SK-N-SH (cell line): ENCODE measurements around the gene FNDC11. TPM values are rescaled to one million over a fixed set of nuclear protein-coding genes. Genes with fewer than 3 reads are reported as not detected.

ENCODE experiments used
- CTCF ChIA-PET: fragments of 300-600, 350-600 bp; formaldehyde crosslinking; extraction: SDS; loops from one replicate; lab custom pipeline; 2021; lab: Yijun Ruan, JAX
- POLR2A ChIA-PET: fragments of 350-600 bp; sonication (Branson Sonifier 250); formaldehyde crosslinking; extraction: SDS; loops from one replicate; lab custom pipeline; 2020; ENCODE audit warnings: antibody characterized with exemption, inconsistent platforms; lab: Yijun Ruan, JAX
- DNase-seq: peaks from one replicate; pipeline ENCODE4 v3.0.0; 2012
- H2AFZ ChIP-seq: fragments of 200-600 bp; sonication (generic); 2 replicates; pipeline ENCODE4 v1.8.1; 2016; ENCODE audit warnings: antibody characterized with exemption, mild to moderate bottlenecking, low read depth
- H3F3A ChIP-seq: fragments of 200-600 bp; sonication (generic); replicated peaks from 2 replicates; pipeline ENCODE3; 2016; ENCODE audit warnings: antibody characterized with exemption, mild to moderate bottlenecking; ENCODE audit not compliant: insufficient read depth
- H3K27ac ChIP-seq, 2 experiments: fragments of 200-500 bp in 1 of 2; fragments of 200-600 bp in 1 of 2; sonication (Bioruptor generic) in 1 of 2; sonication (generic), shearing (Covaris generic) in 1 of 2; 2 replicates each; pipeline versions ENCODE4 v1.5.1 to v1.6.1; 2014 to 2016; ENCODE audit warnings: low read depth in 2 of 2, inconsistent platforms in 1 of 2, low read length in 1 of 2, mild to moderate bottlenecking in 1 of 2, mixed read lengths in 1 of 2
- H3K27me3 ChIP-seq: fragments of 200-600 bp; sonication (generic), shearing (Covaris generic); 2 replicates; pipeline ENCODE4 v1.6.1; 2016; ENCODE audit warnings: mixed run types; ENCODE audit not compliant: insufficient read depth
- H3K36me3 ChIP-seq, 2 experiments: fragments of 200-500 bp in 1 of 2; fragments of 200-600 bp in 1 of 2; sonication (Bioruptor generic) in 1 of 2; sonication (generic) in 1 of 2; replicated peaks in 1 of 2; 2 replicates each; pipeline versions ENCODE3 to v1.5.1; 2014 to 2016; ENCODE audit warnings: low read length in 1 of 2, mild to moderate bottlenecking in 1 of 2; ENCODE audit not compliant: insufficient read depth in 2 of 2, control insufficient read depth in 1 of 2
- H3K4me1 ChIP-seq, 2 experiments: fragments of 200-500 bp in 1 of 2; fragments of 200-600 bp in 1 of 2; sonication (Bioruptor generic) in 1 of 2; sonication (generic), shearing (Covaris generic) in 1 of 2; 2 replicates each; pipeline versions ENCODE4 v1.5.1 to v1.6.1; 2014 to 2016; ENCODE audit warnings: low read depth in 1 of 2, low read length in 1 of 2, mixed run types in 1 of 2; ENCODE audit not compliant: insufficient read depth in 2 of 2, control insufficient read depth in 1 of 2
- H3K4me2 ChIP-seq: fragments of 200-600 bp; sonication (generic), shearing (Covaris generic); 2 replicates; pipeline ENCODE4 v1.6.1; 2017; ENCODE audit warnings: mixed run types
- H3K4me3 ChIP-seq, 2 experiments: fragments of 200-500 bp in 1 of 2; fragments of 200-600 bp in 1 of 2; sonication (Bioruptor generic) in 1 of 2; sonication (generic), shearing (Covaris generic) in 1 of 2; 2 replicates each; pipeline versions ENCODE4 v1.5.1 to v1.8.1; 2014 to 2016; ENCODE audit warnings: low read depth in 2 of 2, inconsistent platforms in 1 of 2, low read length in 1 of 2, mild to moderate bottlenecking in 1 of 2, mixed read lengths in 1 of 2, moderate library complexity in 1 of 2
- H3K79me2 ChIP-seq: fragments of 200-600 bp; sonication (generic); 2 replicates; pipeline ENCODE4 v1.8.1; 2017; ENCODE audit warnings: mild to moderate bottlenecking; ENCODE audit not compliant: insufficient read depth
- H3K9ac ChIP-seq: fragments of 200-600 bp; sonication (generic); 2 replicates; pipeline ENCODE4 v1.6.1; 2017; ENCODE audit warnings: mixed run types
- H3K9me2 ChIP-seq: fragments of 200-600 bp; sonication (generic); 2 replicates; pipeline ENCODE4 v1.6.1; 2017; ENCODE audit warnings: mixed run types
- H3K9me3 ChIP-seq: fragments of 200-600 bp; sonication (generic); 2 replicates; pipeline ENCODE4 v1.6.1; 2017; ENCODE audit warnings: mixed run types, mild to moderate bottlenecking, moderate library complexity
- H4K20me1 ChIP-seq: fragments of 200-600 bp; sonication (generic); 2 replicates; pipeline ENCODE4 v1.6.1; 2017; ENCODE audit warnings: mild to moderate bottlenecking, mixed run types; ENCODE audit not compliant: insufficient read depth
- CHD2 ChIP-seq: fragments of 150-350 bp; IDR thresholded peaks from 2 replicates; pipeline ENCODE4 v1.6.1; 2018; ENCODE audit warnings: low read length; ENCODE audit not compliant: partially characterized antibody
- ELF1 ChIP-seq: IDR thresholded peaks from 2 replicates; pipeline ENCODE4 v1.4.0; 2012
- EZH2phosphoT487 ChIP-seq: fragments of 200-600 bp; sonication (generic); IDR thresholded peaks from 2 replicates; pipeline ENCODE4 v1.6.1; 2017; ENCODE audit warnings: low read depth, mixed run types, mild to moderate bottlenecking, antibody characterized with exemption, moderate library complexity, borderline replicate concordance
- GABPA ChIP-seq: IDR thresholded peaks from 2 replicates; pipeline ENCODE4 v1.4.0; 2012; ENCODE audit warnings: low read depth, mild to moderate bottlenecking
- JUND ChIP-seq: IDR thresholded peaks from 2 replicates; pipeline ENCODE4 v1.4.0; 2012
- MEF2A ChIP-seq: IDR thresholded peaks from 2 replicates; pipeline ENCODE4 v1.4.0; 2012; ENCODE audit warnings: low read depth, borderline replicate concordance
- NFIC ChIP-seq: IDR thresholded peaks from 2 replicates; pipeline ENCODE4 v1.4.0; 2012; ENCODE audit warnings: borderline replicate concordance
- NRF1 ChIP-seq: IDR thresholded peaks from 2 replicates; pipeline ENCODE4 v1.6.1; 2012; ENCODE audit warnings: low read depth, mild to moderate bottlenecking, low read length
- RFX5 ChIP-seq: IDR thresholded peaks from 2 replicates; pipeline ENCODE4 v1.6.1; 2012; ENCODE audit warnings: mild to moderate bottlenecking, improper control_type of control experiment, low read length
- RXRA ChIP-seq: IDR thresholded peaks from 2 replicates; pipeline ENCODE4 v1.4.0; 2012; ENCODE audit warnings: low read depth, mild to moderate bottlenecking, borderline replicate concordance
- TAF1 ChIP-seq: IDR thresholded peaks from 2 replicates; pipeline ENCODE4 v1.6.1; 2012; ENCODE audit warnings: low read depth, mild to moderate bottlenecking, low read length, moderate library complexity, borderline replicate concordance
- WGBS: methylation state at CpG from one replicate; pipeline ENCODE4 v1.1.6; 2017; ENCODE audit warnings: low lambda C conversion rate; 5-methylcytosine and 5-hydroxymethylcytosine counted together
- polyA plus RNA-seq, 3 experiments: library from polyadenylated mRNA; depleted of rRNA; stranded (reverse); fragments of >200 nt; gene quantifications; 2 replicates each; pipeline ENCODE4 v1.2.3, GENCODE V29; 2012
- TF ChIP-seq, protein P1 (sequence below): fragments of 200-600 bp; sonication (generic); IDR thresholded peaks from 2 replicates; pipeline ENCODE4 v1.6.1; 2017; ENCODE audit warnings: antibody characterized with exemption, mild to moderate bottlenecking, moderate library complexity
- TF ChIP-seq, protein P2 (sequence below): fragments of 150-350 bp; IDR thresholded peaks from 2 replicates; pipeline ENCODE4 v1.6.1; 2017; ENCODE audit warnings: antibody characterized with exemption, low read length, low read depth, borderline replicate concordance
- TF ChIP-seq, protein P3 (sequence below): IDR thresholded peaks from 2 replicates; pipeline ENCODE4; 2012
- TF ChIP-seq, protein P4 (sequence below): fragments of 150-350 bp; IDR thresholded peaks from 2 replicates; pipeline ENCODE4 v1.6.1; 2016; ENCODE audit warnings: mild to moderate bottlenecking, low read depth, low read length

Gene FNDC11
- polyA plus RNA-seq, 1 of the 3 experiments (the other 2 are of a cell fraction): 5.5 TPM

DNA sequence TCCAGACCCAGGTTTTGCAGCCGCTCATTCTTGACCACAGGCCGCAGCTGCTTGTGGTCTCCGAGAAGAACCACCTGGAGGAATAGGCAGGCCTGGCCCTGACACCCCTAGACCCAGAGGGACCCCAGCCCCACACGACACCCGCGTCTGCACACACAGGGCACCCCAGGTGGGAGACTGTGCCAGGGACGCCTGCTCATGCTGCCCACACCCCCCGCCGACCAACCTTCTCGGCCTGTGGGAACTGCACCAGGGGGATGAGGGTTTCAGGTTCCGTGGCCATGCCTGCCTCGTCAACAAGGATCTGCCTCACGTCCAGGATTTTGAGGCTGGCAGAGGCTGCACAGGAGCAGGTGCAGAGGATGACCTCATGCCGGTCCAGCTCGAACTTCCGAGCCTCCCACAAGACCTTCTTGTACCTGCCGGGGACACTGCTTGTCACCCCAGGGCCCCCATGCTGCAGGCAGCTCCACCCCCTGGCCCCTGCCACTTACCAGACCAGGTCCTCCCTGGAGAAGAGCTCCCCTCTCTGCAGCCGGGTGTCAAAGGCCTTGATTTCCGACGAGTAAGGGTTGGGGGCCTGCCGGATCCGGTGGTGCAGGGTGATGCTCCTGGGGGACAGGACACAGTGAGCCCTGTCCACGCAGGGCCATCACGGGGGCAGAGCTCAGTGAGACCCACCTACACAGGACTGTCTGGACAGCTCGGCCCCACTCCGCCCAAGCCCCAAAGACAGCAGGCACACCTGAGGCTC is 7.1 kb downstream of the FNDC11 start:
- 89% methylated on average over 5 of the region's 26 CpGs for WGBS
- Histone ChIP-seq H3K9me3 (no peaks in the 10 kb centered on the region), H3F3A (no peaks in the 10 kb centered on the region), H3K4me1 (no peaks in the 10 kb centered on the region), H3K9me2 (no peaks in the 10 kb centered on the region), H2AFZ (no peak overlapping the region), H3K36me3 (peaks cover 0 to 30% of the 10 kb centered on the region in 2 experiments), H3K27ac (no peak overlapping the region)
- POLR2A ChIA-PET: interaction anchor here (0.6 kb wide), 1 partner anchor 54 kb away, joined by 6 read pairs; no protein-coding TSS in a partner anchor
- CTCF ChIA-PET: interaction anchor here (2.2 to 2.5 kb wide), 2 partner anchors 23 to 214 kb away, joined by 5 to 10 read pairs; partner anchors contain the start of gene PTK6
- TF ChIP-seq ELF1 (no peak), NFIC (no peak), EZH2phosphoT487 (no peak), TAF1 (no peak), CHD2 (no peak), GABPA (no peak), NRF1 (no peak), RFX5 (no peak), RXRA (no peak), MEF2A (no peak)
- TF ChIP-seq, protein P1, sequence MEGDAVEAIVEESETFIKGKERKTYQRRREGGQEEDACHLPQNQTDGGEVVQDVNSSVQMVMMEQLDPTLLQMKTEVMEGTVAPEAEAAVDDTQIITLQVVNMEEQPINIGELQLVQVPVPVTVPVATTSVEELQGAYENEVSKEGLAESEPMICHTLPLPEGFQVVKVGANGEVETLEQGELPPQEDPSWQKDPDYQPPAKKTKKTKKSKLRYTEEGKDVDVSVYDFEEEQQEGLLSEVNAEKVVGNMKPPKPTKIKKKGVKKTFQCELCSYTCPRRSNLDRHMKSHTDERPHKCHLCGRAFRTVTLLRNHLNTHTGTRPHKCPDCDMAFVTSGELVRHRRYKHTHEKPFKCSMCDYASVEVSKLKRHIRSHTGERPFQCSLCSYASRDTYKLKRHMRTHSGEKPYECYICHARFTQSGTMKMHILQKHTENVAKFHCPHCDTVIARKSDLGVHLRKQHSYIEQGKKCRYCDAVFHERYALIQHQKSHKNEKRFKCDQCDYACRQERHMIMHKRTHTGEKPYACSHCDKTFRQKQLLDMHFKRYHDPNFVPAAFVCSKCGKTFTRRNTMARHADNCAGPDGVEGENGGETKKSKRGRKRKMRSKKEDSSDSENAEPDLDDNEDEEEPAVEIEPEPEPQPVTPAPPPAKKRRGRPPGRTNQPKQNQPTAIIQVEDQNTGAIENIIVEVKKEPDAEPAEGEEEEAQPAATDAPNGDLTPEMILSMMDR: no peak
- TF ChIP-seq, protein P2, sequence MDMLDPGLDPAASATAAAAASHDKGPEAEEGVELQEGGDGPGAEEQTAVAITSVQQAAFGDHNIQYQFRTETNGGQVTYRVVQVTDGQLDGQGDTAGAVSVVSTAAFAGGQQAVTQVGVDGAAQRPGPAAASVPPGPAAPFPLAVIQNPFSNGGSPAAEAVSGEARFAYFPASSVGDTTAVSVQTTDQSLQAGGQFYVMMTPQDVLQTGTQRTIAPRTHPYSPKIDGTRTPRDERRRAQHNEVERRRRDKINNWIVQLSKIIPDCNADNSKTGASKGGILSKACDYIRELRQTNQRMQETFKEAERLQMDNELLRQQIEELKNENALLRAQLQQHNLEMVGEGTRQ: no peak
- TF ChIP-seq, all 33 proteins: peak for 0
- no peaks in the 10 kb centered on the region for H3K79me2 ChIP-seq
- no peaks in the 10 kb centered on the region for H3K27me3 ChIP-seq
- DNase-seq: no peak
- no peak overlapping the region for H3K4me2 ChIP-seq
- H3K9ac ChIP-seq: no peak overlapping the region
- no peaks in the 10 kb centered on the region for H4K20me1 ChIP-seq
- no peak overlapping the region for H3K4me3 ChIP-seq

DNA sequence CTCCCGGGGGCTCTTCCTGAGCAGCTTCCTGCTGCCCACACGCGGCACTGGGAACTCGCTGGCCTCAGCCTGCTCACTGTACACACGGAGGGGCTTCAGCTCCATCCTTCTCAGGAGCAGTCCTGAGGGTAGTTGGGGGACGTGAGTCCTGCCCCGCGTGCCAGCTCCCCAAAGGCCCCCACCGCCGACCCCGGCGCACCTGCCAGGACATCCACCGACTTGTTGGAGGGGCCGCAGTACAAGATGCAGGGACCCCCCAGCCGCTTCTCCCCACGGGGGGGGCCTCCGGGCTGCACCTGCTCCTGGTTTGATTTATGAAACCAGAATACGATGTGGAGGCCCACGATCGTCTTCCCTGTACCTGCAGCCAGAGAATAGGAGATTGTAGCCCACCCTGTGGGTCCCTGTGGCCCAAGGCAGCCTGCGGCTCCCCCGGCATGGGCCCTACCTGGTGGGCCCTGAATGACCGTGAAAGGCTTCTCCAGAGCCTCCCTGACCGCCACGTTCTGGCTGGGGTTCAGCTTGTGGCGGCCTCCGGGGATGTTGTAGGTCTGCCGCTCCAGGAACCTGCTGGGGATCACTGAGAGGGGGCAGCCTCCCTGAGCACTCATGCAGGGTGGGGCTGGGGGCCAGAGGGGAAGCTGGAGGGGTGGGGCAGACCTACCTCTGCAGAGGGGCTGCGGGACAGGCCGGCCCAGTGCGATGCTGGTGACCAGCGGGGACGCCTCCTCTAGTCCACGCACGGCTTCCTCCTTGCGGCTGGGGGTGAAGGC is 7.9 kb downstream of the FNDC11 start:
- Histone ChIP-seq H3F3A (no peaks in the 10 kb centered on the region), H3K36me3 (peaks cover 0 to 31% of the 10 kb centered on the region in 2 experiments), H3K9me2 (no peaks in the 10 kb centered on the region), H3K4me2 (no peak overlapping the region), H2AFZ (no peak overlapping the region)
- POLR2A ChIA-PET: no interaction called here
- no peak for TF ChIP-seq JUND
- TF ChIP-seq, protein P3, sequence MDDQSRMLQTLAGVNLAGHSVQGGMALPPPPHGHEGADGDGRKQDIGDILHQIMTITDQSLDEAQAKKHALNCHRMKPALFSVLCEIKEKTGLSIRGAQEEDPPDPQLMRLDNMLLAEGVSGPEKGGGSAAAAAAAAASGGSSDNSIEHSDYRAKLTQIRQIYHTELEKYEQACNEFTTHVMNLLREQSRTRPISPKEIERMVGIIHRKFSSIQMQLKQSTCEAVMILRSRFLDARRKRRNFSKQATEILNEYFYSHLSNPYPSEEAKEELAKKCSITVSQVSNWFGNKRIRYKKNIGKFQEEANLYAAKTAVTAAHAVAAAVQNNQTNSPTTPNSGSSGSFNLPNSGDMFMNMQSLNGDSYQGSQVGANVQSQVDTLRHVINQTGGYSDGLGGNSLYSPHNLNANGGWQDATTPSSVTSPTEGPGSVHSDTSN: no peak
- TF ChIP-seq, protein P4, sequence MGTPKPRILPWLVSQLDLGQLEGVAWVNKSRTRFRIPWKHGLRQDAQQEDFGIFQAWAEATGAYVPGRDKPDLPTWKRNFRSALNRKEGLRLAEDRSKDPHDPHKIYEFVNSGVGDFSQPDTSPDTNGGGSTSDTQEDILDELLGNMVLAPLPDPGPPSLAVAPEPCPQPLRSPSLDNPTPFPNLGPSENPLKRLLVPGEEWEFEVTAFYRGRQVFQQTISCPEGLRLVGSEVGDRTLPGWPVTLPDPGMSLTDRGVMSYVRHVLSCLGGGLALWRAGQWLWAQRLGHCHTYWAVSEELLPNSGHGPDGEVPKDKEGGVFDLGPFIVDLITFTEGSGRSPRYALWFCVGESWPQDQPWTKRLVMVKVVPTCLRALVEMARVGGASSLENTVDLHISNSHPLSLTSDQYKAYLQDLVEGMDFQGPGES: no peak
- TF ChIP-seq, all 33 proteins: peak for 0
- Histone ChIP-seq H3K27ac (no peak overlapping the region), H3K4me1 (no peaks in the 10 kb centered on the region), H3K9ac (no peak overlapping the region), H3K27me3 (no peaks in the 10 kb centered on the region), H3K79me2 (no peaks in the 10 kb centered on the region), H4K20me1 (no peaks in the 10 kb centered on the region), H3K4me3 (no peak overlapping the region), H3K9me3 (no peaks in the 10 kb centered on the region)
- WGBS: 88% methylated on average over 22 of the region's 36 CpGs
- CTCF ChIA-PET: interaction anchor here (1.1 to 2.5 kb wide), 3 partner anchors 24 to 213 kb away, joined by 3 to 10 read pairs (median 5); partner anchors contain the start of genes PPDPF and PTK6
- no peak for DNase-seq
